HTR-8/SVneo (cell line): ENCODE results near the gene RPS6KA6.
A peak's percentile ranks its signal among the peaks of the same experiment; 100 is the strongest.
"Not testable (repeated sequence)": the region's sequence is repeated elsewhere in the genome, so short reads cannot be mapped to it uniquely, and the experiment has no call there.

ENCODE experiments used
- DNase-seq: peaks from one replicate; pipeline ENCODE4 v3.0.0; 2011; ENCODE audit warnings: low spot score, mixed read lengths; ENCODE audit not compliant: insufficient read length
- FAIRE-seq: peaks from 2 replicates; lab custom pipeline; 2011; peaks lifted over from hg19 to GRCh38; lab: Jason Lieb, UNC

Gene RPS6KA6

DNA sequence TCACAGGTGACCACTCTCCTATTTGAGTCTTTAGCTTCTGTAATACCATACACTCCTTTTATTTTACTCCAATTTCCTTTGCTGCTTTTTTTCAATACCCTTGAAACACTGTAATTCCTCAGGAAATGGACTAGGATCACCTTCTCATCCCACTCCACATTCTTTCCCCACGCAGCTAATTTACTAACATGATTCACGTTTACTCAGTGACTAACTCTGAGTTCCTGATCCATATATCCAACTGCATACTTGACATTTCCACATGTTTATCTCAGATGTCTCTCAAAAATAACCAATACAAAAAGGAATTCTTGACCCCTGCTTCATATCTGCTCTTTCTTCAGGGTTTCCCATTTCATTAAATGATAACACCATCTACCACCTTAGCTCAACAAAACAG, 19.9 kb downstream of the RPS6KA6 start:
- DNase-seq = no peak
- FAIRE-seq = no peak

DNA sequence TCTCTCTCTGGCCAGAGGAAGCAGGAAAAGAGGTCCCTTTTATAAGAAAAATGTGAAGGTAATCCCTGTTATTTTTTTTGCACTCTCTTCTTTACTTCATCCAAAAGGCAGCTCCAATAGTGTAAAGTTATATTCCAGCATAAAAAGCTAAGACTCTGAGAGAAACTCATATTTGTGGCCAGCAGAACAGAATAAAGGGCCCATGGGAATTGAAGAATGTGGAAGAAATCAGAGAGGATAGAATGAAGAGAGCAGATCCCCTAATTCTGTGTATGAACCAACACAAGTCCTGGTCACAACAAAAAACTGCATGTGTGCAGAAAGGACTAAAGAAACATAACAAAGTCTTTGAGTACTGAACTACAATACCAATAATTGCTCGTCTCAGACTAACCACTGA, 22.3 kb downstream of the RPS6KA6 start:
- FAIRE-seq = no peak
- no peak for DNase-seq

DNA sequence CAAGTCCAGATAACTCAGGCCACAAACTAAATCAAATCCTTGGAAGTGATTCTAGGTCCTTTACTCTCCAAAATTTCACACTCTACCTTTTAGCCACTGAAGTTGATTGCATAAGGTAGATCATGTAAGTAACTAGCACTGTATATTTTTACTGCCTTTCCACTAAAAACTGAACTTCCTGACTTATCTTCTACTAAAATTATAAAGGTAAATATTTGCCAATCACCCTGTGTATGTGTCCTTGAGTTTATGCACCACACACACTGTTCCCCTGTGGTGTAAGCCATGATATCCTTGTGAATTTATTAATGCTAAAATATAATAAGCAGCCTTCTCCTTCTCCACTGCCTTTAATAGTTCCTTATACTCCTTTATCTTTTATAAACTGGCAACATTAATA, 25.6 kb downstream of the RPS6KA6 start:
- FAIRE-seq = no peak
- DNase-seq = no peak

DNA sequence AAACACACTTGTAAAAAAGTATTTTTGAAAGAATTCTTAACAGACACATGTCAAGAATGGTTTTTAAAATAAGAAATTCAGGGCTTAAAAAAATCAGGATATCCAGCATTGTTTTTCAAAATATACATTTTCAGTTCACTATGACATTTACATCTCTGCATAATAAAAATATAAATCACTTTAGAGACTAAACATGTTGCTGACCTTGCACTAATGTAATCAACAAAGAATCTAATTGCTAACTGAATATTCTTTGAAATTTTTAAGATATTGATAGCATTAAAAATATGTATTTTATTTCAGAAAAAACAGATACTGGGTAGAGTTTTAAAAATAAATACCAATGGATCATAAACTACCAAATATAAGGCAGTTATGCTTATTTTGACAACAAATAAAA, 26.4 kb downstream of the RPS6KA6 start:
- FAIRE-seq (no peak), DNase-seq (no peak)

DNA sequence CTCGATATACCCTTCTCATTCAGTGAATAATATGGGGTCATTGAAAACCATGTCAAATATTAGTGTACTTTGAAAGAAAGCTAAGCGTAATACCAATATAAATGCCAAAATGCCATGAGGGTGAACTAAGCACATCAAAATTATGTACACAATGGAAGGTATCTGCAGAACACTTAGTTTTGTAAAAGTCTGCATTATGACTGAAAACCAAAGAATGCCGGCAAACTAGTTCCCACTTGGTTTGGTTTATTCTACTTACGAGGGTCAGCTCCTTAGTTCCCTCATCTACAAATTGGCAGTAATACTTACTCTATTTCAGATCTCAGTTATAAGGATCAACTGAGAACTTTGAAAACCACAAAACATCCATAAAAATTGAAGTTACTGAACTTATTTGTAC, 27.3 kb downstream of the RPS6KA6 start:
- FAIRE-seq (no peak), DNase-seq (no peak)

DNA sequence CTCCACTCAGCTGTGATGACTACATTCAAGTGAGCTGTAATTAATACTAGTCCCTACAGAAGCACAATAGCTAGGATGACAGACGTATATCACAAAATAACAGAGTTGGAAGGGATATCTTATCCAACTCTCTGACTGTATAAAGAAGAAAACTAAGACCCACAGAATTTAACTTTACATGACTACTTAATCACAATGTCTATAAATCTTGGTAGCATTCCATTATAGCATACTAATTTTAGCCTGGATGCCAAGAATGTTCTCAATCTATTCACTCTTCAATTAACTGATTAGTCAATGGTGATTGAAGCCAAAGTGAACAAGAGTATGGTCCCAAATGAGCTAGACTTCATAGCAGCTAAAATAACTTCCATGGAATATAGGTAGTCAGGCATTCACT, 31.2 kb downstream of the RPS6KA6 start:
- FAIRE-seq (no peak), DNase-seq (no peak)

DNA sequence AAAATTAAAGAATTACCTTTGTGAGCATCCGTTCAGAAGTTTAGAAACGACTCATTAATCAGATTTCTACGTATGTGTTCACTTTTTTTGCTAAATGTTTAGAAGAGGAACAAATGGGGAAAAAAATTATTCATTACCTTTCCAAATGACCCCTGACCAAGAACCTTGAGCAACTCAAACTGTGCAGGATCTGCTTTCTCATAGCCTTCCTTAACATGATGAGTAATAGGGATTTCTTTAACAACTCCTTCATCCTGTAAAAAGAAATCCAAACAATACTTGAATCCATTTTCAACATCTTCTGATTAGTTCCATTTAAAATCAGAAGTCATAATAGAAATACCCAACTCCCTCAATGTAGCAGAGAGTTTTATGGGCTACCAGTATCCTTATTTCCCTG, 32.1 kb downstream of the RPS6KA6 start:
- DNase-seq (no peak), FAIRE-seq (no peak)

DNA sequence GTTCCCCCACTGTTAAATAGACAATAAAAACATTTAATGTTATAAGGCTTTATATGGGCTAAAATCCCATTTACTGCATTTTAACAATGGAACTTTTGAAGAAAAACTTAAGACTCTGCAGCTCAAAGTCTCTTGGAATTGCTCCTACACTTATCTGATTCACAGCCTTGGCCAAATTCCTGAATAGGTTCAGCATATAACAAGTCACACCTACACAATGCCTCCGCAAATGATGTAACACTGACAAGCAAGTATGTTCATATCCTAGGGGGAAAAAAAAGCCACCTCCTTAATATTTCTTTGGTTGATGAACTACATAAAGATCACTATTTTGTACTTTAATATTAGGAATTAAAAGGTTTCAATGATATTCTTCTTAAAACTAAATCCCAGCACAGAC, 34.5 kb downstream of the RPS6KA6 start:
- no peak for DNase-seq
- no peak for FAIRE-seq

DNA sequence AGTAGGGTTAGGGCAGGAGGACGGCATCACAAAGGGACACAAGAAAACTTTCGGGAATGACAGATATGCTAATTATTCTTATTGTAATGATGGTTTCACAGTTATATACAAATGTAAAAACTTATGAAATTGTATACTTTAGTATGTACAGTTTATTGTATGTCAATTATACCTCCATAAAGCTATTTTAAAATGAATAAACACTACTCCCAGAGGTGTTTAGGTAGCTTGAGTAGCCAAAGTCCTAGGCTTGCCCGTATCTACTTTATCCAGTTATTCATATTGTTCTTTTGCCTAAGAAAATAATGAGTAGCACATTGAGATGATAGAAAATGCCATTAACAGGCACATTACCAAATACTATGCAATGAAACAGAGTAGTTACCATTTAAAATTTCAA, 43.0 kb downstream of the RPS6KA6 start:
- DNase-seq (no peak), FAIRE-seq (no peak)

DNA sequence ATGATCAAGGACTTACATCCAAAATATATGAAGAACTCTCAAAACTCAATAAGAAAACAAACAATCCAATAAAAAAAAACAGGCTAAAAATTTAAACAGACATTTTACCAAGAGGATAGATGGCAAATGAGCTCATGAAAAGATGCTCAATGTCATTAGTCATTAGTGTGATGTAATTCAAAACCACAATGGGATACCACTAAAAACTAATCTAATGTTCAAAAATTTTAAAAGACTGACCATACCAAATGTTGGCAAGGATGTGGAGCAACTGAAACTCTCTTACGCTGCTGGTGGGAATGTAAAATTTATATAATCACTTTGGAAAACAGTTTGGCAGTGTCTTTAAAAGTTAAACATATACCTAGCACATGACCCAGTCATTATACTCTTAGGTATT, 43.7 kb downstream of the RPS6KA6 start:
- FAIRE-seq (no peak), DNase-seq (no peak)

DNA sequence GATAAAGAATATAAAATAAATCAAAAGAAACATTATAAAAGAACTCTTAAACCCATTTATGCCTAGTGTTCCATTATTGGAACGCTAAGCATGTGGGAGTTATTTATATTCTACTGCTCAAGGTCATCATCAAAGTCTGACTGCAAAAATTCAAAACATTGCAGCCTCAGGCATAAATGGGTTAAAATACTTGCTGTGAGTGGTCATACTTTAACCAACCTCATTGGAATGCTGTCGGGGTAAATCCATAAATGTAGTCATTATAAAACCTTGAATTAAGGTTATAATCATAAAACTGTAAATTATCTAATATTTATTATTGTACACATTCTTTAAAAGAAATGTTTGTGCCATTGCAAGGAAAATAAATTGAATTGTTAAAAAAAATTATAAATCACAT, 55.0 kb downstream of the RPS6KA6 start:
- DNase-seq (no peak), FAIRE-seq (no peak)

DNA sequence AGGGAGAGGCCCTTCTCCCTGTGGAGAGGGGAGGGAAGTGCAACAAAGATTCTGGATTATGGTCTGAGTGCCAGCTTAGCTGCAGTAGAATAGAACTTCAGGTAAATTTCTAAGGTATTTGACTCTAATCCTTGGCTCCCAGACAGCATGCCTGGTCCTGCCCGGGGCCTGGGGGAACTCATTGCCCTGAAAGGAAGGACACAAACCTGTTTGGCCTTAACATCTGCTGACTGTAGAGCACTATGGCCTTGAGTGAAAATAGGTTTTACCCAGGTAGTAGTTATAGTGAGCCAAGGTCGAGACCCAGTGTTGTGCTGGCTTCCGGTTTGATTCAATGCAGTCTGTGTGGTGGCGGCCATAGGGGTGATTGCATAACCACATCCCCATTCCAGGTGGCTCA, 64.4 kb downstream of the RPS6KA6 start:
- FAIRE-seq (no peak), DNase-seq (no peak)

DNA sequence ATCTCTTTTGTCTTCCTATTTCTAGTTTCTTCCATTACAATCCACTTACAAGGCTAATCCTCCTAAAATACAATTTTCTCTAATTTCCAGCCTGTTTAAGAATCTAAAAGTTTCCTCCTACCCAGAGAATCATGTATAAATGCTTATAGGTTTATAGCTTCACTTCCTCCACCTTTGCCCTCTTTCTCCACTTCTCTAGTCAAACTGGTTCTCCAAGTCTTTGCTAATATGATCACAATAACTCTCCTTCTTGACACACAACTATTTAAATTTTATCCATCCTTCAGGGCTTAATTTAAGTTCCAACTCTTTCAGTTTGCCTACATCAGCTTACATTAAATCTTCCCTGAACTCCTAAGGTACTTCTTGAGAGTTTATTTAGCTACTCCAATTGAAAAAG, 69.2 kb downstream of the RPS6KA6 start:
- DNase-seq = no peak
- no peak for FAIRE-seq

DNA sequence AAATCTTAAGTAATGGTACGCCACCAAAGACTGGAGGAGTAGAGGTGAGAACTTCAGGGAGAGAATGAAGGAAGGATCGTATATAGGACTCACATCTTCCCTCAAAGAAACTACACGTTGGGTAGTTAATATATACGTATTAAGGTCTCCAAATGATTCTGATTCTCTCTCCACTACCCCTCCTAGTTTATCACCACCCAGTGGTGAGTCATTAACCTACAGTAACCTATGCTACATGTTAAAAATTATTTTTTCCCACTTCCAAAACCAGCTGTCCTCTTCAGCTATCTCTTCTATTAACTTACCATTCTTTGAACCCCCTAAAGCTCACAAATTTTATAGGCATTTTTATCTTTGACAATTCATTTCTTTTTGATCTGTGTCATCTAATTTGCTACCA, 69.7 kb downstream of the RPS6KA6 start:
- no peak for DNase-seq
- FAIRE-seq = no peak

DNA sequence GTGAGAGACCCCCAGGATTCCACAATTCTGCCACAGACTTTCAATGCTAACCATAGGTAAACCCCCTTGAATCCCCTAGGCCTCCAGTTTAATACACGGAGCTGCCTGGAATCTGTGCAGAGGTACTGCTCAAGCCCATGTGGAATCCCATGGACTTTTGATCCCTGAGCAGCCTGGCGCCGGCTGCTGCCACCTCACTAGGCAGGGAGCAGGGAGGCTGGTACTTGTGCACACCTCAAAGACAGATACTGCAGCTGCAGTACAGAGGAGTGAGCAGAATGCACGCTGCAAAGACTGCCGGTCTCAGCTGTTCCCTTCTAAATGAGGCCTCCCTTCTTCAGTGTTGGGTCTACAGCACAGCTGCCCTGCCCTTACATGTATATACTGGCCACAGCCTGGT, 79.4 kb downstream of the RPS6KA6 start:
- FAIRE-seq = no peak

DNA sequence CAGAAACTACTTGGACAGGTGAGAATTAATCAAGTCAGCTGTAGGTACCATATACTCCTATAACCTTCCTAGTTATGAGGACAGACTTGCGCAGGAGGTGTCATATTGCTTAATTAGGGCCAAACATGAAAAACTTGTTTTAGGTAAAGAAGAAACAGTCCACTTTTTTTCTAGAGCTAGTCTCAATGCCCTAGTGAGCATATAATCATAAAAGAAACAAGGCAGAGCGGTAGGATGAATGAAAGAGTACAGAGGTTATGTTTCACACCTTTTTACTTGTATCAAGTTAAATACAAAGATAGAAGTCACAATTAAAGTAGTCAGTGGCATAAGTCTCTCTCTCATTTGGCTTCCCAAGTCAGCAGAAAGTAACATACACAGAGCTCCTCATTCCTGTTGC, 88.9 kb downstream of the RPS6KA6 start:
- no peak for DNase-seq
- no peak for FAIRE-seq

More for the DNA sequence above, 79.4 kb downstream of the RPS6KA6 start:
- no peak for DNase-seq

DNA sequence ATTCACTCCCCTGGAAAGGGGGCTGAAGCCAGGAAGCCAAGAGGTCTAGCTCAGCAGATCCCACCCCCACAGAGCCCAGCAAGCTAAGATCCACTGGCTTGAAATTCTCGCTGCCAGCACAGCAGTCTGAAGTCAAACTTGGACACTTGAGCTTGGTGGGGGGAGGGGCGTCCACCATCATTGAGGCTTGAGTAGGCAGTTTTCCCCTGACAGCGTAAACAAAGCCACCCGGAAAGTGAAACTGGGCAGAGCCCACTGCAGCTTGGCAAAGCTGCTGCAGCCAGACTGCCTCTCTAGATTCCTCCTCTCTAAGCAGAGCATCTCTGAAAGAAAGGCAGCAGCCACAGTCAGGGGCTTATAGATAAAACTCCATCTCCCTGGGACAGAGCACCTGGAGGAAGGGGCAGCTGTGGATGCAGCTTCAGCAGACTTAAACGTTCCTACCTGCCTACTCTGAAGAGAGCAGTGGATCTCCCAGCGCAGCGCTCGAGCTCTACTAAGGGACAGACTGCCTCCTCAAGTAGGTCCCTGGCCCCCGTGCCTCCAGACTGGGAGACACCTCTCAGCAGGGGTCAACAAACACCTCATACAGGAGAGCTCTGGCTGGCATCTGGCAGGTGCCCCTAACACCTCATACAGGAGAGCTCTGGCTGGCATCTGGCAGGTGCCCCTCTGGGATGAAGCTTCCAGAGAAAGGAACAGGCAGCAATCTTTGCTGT, 108.4 kb downstream of the RPS6KA6 start:
- FAIRE-seq, DNase-seq: not testable (repeated sequence)

DNA sequence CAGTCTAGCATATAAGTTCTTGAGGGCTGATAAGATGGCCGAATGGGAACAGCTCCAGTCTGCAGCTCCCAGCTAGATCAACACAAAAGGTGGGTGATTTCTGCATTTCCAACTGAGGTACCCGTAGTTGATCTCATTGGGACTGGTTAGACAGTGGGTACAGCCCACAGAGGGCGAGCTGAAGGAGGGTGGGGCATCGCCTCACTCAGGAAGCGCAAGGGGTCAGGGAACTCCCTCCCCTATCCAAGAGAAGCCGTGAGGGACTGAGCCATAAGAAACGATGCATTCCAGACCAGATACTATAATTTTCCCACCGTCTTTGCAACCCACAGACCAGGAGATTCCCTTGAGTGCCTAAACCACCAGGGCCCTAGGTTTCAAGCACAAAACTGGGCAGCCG, 109.0 kb downstream of the RPS6KA6 start:
- DNase-seq (no peak), FAIRE-seq (no peak)

DNA sequence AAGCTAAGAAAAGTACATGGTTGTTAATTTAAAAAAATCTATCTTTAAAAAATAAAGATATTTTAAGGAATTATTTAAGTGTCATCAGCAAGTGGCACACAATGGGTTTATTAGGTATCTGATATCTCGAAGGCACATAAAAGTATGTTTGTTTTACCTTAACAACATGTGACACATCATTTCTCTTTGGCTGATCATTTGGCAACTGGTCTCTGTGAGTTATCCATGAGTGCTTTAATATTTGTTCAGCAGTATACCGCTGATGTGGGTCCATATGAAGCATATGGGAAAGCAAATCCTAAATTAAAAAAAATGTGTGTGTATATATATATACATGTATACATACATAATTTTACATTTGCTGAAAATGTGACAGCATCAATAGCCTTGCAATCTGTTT, 123.2 kb downstream of the RPS6KA6 start:
- FAIRE-seq = no peak
- no peak for DNase-seq

DNA sequence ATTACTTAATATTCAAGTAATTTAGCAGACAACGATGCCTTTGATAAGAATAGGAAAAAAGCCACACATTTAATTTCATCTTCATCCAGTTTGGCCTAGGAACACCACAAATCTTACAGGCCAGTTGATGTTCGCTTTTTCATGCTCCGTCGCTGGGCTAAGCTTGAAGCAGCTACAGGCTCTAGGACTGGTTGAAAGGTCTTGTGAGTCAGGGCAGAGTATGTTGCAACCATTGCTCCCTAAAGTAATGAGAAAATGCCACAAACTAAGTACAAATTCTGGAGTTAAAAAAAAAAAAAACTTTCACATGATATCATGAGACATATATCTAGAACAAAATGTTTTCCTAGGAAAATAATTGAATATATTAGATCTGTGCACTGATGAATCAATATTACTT, 123.8 kb downstream of the RPS6KA6 start:
- no peak for DNase-seq
- no peak for FAIRE-seq

DNA sequence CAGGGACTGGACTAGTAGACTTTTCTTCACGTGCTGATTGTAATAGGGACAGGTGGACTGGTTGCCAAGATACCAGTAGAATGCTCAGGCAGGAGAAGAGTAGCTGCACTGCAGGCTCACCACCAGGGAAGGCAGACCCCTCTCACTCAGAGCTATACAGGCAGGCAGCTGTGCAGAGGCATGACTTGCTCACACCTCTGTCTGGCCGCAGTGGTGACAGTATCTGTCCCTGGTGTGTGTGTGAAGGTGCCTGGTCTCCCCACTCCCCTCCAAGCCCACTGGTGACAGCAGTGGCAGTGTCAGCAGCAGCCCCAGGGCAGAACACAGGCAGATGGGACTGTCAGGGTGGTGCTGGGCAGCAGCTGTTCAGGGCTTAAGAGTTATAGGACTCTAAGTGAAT, 140.7 kb downstream of the RPS6KA6 start:
- no peak for DNase-seq
- FAIRE-seq = no peak

DNA sequence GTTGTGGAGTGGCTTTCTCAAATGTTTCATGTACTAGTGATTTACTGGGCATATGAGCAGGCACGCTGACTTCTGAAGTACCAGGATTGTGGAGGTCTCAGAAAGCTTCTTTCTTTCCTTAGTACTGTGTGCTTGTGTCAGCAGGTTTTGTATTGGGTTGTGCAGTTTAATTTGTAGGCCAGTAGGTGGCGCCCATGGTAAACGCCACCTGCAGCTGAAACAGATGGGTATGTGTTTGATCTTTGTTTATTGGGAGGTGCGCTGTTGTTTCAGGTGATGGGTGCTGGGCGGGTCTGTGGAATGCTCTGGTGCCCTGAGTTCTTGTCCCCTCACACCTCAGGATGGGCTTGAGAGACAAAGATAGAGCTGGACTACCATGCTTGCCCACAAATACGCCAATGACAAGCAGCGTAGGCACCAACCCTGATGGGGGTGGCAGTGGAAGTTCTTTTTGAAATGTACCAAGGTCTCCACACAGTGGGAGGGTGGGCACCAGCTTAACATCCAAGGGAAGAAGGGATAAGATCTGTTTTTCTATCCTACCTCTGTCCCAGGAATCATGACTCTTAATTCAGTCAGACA, 141.5 kb downstream of the RPS6KA6 start:
- peak; percentile 2 for DNase-seq
- no peak for FAIRE-seq
